OCI-LY7 (cell line): ENCODE results near the gene MED26. TPM values are rescaled to one million over a fixed set of nuclear protein-coding genes. Genes with fewer than 3 reads are reported as not detected.

Experiments
- BruUV-seq: library from RNA; stranded (reverse); fragments of 400-500 nt; replicated peaks from 2 replicates; lab custom pipeline; 2021; lab: Mats Ljungman, UMichigan
- CTCF ChIA-PET: fragments of 300-600 bp; sonication (Branson Sonifier 250); formaldehyde crosslinking; loops from one replicate; lab custom pipeline; 2022; ENCODE audit warnings: antibody characterized with exemption; ENCODE audit not compliant: unreplicated experiment; lab: Charles Lee
- POLR2A ChIA-PET: fragments of 300-600 bp; sonication (Branson Sonifier 250); formaldehyde crosslinking; loops from one replicate; lab custom pipeline; 2022; ENCODE audit warnings: antibody characterized with exemption; lab: Charles Lee
- DNase-seq: peaks from one replicate; pipeline ENCODE4 v3.0.0-alpha.2; 2015; ENCODE audit warnings: low spot score
- H2AFZ ChIP-seq: fragments of 200-600 bp; sonication (generic), shearing (Covaris generic); 2 replicates; pipeline ENCODE4 v1.6.1; 2014; ENCODE audit warnings: mild to moderate bottlenecking, antibody characterized with exemption, low read length, moderate library complexity
- H3K27ac ChIP-seq: fragments of 200-600 bp; sonication (generic); 2 replicates; pipeline ENCODE4 v1.5.1; 2014; ENCODE audit warnings: mixed run types, low read depth, mild to moderate bottlenecking, moderate library complexity, low read length, inconsistent platforms; ENCODE audit not compliant: poor library complexity, severe bottlenecking
- H3K36me3 ChIP-seq: fragments of 200-600 bp; sonication (generic); 2 replicates; pipeline ENCODE4 v1.6.1; 2014; ENCODE audit warnings: mild to moderate bottlenecking, antibody characterized with exemption, low read length, moderate library complexity, mixed read lengths; ENCODE audit not compliant: insufficient read depth
- H3K4me1 ChIP-seq: fragments of 200-600 bp; sonication (generic); 2 replicates; pipeline ENCODE4 v1.5.1; 2014; ENCODE audit warnings: mild to moderate bottlenecking, low read length; ENCODE audit not compliant: insufficient read depth, poor library complexity, severe bottlenecking
- H3K4me2 ChIP-seq: fragments of 200-600 bp; sonication (generic); 2 replicates; pipeline ENCODE4 v1.6.1; 2014; ENCODE audit warnings: mild to moderate bottlenecking, low read length
- H3K4me3 ChIP-seq: fragments of 200-600 bp; sonication (generic); 2 replicates; pipeline ENCODE4 v1.5.1; 2014; ENCODE audit warnings: mild to moderate bottlenecking, low read depth, low read length; ENCODE audit not compliant: poor library complexity, severe bottlenecking
- H3K79me2 ChIP-seq: fragments of 200-600 bp; sonication (generic); 2 replicates; pipeline ENCODE4 v1.6.1; 2016; ENCODE audit warnings: low read depth, mild to moderate bottlenecking, low read length, moderate library complexity, mixed read lengths; ENCODE audit not compliant: insufficient read depth
- H3K9me2 ChIP-seq: fragments of 200-600 bp; sonication (generic); 2 replicates; pipeline ENCODE4 v1.6.1; 2016; ENCODE audit warnings: mild to moderate bottlenecking, low read length, mixed read lengths; ENCODE audit not compliant: insufficient read depth
- H3K9me3 ChIP-seq: fragments of 200-600 bp; sonication (generic); 2 replicates; pipeline ENCODE4 v1.6.1; 2014; ENCODE audit warnings: mild to moderate bottlenecking, mixed run types, low read length, mixed read lengths
- H4K20me1 ChIP-seq: fragments of 200-600 bp; sonication (generic); 2 replicates; pipeline ENCODE4 v1.6.1; 2014; ENCODE audit warnings: mild to moderate bottlenecking, antibody characterized with exemption, low read length, moderate library complexity, mixed read lengths; ENCODE audit not compliant: insufficient read depth
- CTCF ChIP-seq: fragments of 200-600 bp; sonication (generic); conservative IDR thresholded peaks from 2 replicates; pipeline ENCODE4 v1.5.1; 2014; ENCODE audit warnings: mild to moderate bottlenecking, antibody characterized with exemption, low read length, moderate library complexity, mixed read lengths
- EZH2phosphoT487 ChIP-seq: fragments of 200-600 bp; sonication (generic); IDR thresholded peaks from 2 replicates; pipeline ENCODE4 v1.6.1; 2018; ENCODE audit warnings: low read depth, borderline replicate concordance, mild to moderate bottlenecking, mixed run types, antibody characterized with exemption, low read length, moderate library complexity, mixed read lengths
- intact Hi-C: fragments of 100-400 bp; cut with micrococcal nuclease; formaldehyde crosslinking; loops from one replicate; pipeline ENCODE4 v1.10.0; 2022; ENCODE audit not compliant: unreplicated experiment
- total RNA-seq, 2 experiments: library from RNA; depleted of rRNA in 1 of 2; stranded (reverse); fragments of >200 nt in 1 of 2; shearing (Covaris generic) in 1 of 2; gene quantifications; 2 replicates each; pipeline ENCODE4 v1.2.3, GENCODE V29; 2014 to 2022

Gene MED26
- total RNA-seq, 2 experiments from 2014 or later, result 19.4 to 26.8 TPM

GRCh38 chr19:16573296-16573695 is 54.7 kb downstream of the MED26 start:
- H3K9me3 ChIP-seq, result no peaks in the 10 kb centered on the region
- no peak overlapping the region for H3K27ac ChIP-seq
- H4K20me1 ChIP-seq, result no peaks in the 10 kb centered on the region; the same call in 1 of the 2 replicates
- peaks cover 63% of the 10 kb centered on the region for H3K36me3 ChIP-seq
- TF ChIP-seq EZH2phosphoT487 (no peak), CTCF (no peak)
- BruUV-seq, result no TSS peak
- H3K4me1 ChIP-seq, result peaks cover 26% of the 10 kb centered on the region
- peak overlapping the region; percentile 83 for H3K4me3 ChIP-seq
- peaks cover 46% of the 10 kb centered on the region for H3K79me2 ChIP-seq
- H2AFZ ChIP-seq, result no peak overlapping the region
- ChIA-PET CTCF (interaction anchor here (1.5 kb wide), 1 partner anchor 44 kb away, joined by 4 read pairs; no protein-coding TSS in a partner anchor), POLR2A (interaction anchor here (0.6 to 1.8 kb wide), 3 partner anchors 14 to 110 kb away, joined by 3 to 11 read pairs (median 3); no protein-coding TSS in a partner anchor)
- peak overlapping the region; percentile 84 for H3K4me2 ChIP-seq
- H3K9me2 ChIP-seq, result no peaks in the 10 kb centered on the region
- DNase-seq, result no peak
- intact Hi-C loops, result loop anchor here (2.0 kb wide), 1 partner anchor 56 kb away; the partner anchor contains the start of gene MED26

GRCh38 chr19:16572332-16573211 is 55.4 kb downstream of the MED26 start, which contains the start of gene SLC35E1:
SLC35E1 (minus strand) TSS chr19:16572415; CDS start chr19:16572364, 51 bp downstream.
- Histone ChIP-seq H4K20me1 (no peaks in the 10 kb centered on the region; the same call in 1 of the 2 replicates), H3K9me3 (no peaks in the 10 kb centered on the region), H3K4me1 (peaks cover 26% of the 10 kb centered on the region), H3K4me3 (peak within 1 kb of the TSS; percentile 83), H3K36me3 (peaks cover 62% of the 10 kb centered on the region), H2AFZ (peak within 1 kb of the TSS; percentile 52; the same call in 1 of the 2 replicates), H3K79me2 (peaks cover 39% of the 10 kb centered on the region), H3K4me2 (peak within 1 kb of the TSS; percentile 94), H3K9me2 (no peaks in the 10 kb centered on the region), H3K27ac (peak within 1 kb of the TSS; percentile 26)
- CTCF ChIA-PET, result interaction anchor here (1.5 kb wide), 1 partner anchor 45 kb away, joined by 4 read pairs; no protein-coding TSS in a partner anchor
- DNase-seq, result peak; percentile 95
- TF ChIP-seq CTCF (no peak), EZH2phosphoT487 (no peak)
- POLR2A ChIA-PET, result interaction anchor here (0.6 to 1.8 kb wide), 2 partner anchors 12 to 15 kb away, joined by 3 to 11 read pairs; no protein-coding TSS in a partner anchor
- intact Hi-C loops, result loop anchor here (1.0 to 2.0 kb wide), 3 partner anchors 15 to 56 kb away; partner anchors contain the start of gene MED26
- BruUV-seq, result TSS peak; percentile 84
